HepG2 (cell line): ENCODE measurements around the gene HDAC4.

Experiments
- ETV6 ChIP-seq: sonication (generic); formaldehyde crosslinking; conservative IDR thresholded peaks from 2 replicates; pipeline ENCODE4 v1.4.0; 2020; ENCODE audit warnings: missing genetic modification reagents
- EZH2 ChIP-seq: conservative IDR thresholded peaks from 2 replicates; pipeline ENCODE4 v1.6.1; 2012; ENCODE audit warnings: mild to moderate bottlenecking, low read depth, low read length, moderate library complexity
- MYC ChIP-seq: sonication (generic); formaldehyde crosslinking; IDR thresholded peaks from 2 replicates; pipeline ENCODE4 v1.9.0; 2021; ENCODE audit warnings: missing genetic modification reagents, borderline replicate concordance
- RERE ChIP-seq: IDR thresholded peaks from 2 replicates; pipeline ENCODE4 v1.6.1; 2016; ENCODE audit warnings: low read depth, missing genetic modification reagents, missing compliant biosample characterization
- YY1 ChIP-seq: IDR thresholded peaks from 2 replicates; pipeline ENCODE4 v1.6.1; 2011; ENCODE audit warnings: low read length, low read depth, moderate library complexity, mild to moderate bottlenecking; ENCODE audit not compliant: insufficient read depth, insufficient replicate concordance
- TF ChIP-seq, protein P1 (sequence below): sonication (generic); formaldehyde crosslinking; IDR thresholded peaks from 2 replicates; pipeline ENCODE4 v1.5.0; 2020; ENCODE audit warnings: mild to moderate bottlenecking, missing genetic modification reagents, moderate library complexity
- TF ChIP-seq, protein P2 (sequence below): IDR thresholded peaks from 2 replicates; pipeline ENCODE4 v1.6.1; 2012; ENCODE audit warnings: low read length, improper control_type of control experiment

GRCh38 chr2:239190921-239191885, 209.6 kb downstream of the HDAC4 start:
- TF ChIP-seq EZH2 (no peak), YY1 (no peak), RERE (CRISPR knock-in tag) (no peak), MYC (CRISPR knock-in tag) (no peak), ETV6 (CRISPR knock-in tag) (no peak)
- TF ChIP-seq, protein P1, sequence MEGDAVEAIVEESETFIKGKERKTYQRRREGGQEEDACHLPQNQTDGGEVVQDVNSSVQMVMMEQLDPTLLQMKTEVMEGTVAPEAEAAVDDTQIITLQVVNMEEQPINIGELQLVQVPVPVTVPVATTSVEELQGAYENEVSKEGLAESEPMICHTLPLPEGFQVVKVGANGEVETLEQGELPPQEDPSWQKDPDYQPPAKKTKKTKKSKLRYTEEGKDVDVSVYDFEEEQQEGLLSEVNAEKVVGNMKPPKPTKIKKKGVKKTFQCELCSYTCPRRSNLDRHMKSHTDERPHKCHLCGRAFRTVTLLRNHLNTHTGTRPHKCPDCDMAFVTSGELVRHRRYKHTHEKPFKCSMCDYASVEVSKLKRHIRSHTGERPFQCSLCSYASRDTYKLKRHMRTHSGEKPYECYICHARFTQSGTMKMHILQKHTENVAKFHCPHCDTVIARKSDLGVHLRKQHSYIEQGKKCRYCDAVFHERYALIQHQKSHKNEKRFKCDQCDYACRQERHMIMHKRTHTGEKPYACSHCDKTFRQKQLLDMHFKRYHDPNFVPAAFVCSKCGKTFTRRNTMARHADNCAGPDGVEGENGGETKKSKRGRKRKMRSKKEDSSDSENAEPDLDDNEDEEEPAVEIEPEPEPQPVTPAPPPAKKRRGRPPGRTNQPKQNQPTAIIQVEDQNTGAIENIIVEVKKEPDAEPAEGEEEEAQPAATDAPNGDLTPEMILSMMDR (CRISPR knock-in tag) = no peak
- TF ChIP-seq, protein P2, sequence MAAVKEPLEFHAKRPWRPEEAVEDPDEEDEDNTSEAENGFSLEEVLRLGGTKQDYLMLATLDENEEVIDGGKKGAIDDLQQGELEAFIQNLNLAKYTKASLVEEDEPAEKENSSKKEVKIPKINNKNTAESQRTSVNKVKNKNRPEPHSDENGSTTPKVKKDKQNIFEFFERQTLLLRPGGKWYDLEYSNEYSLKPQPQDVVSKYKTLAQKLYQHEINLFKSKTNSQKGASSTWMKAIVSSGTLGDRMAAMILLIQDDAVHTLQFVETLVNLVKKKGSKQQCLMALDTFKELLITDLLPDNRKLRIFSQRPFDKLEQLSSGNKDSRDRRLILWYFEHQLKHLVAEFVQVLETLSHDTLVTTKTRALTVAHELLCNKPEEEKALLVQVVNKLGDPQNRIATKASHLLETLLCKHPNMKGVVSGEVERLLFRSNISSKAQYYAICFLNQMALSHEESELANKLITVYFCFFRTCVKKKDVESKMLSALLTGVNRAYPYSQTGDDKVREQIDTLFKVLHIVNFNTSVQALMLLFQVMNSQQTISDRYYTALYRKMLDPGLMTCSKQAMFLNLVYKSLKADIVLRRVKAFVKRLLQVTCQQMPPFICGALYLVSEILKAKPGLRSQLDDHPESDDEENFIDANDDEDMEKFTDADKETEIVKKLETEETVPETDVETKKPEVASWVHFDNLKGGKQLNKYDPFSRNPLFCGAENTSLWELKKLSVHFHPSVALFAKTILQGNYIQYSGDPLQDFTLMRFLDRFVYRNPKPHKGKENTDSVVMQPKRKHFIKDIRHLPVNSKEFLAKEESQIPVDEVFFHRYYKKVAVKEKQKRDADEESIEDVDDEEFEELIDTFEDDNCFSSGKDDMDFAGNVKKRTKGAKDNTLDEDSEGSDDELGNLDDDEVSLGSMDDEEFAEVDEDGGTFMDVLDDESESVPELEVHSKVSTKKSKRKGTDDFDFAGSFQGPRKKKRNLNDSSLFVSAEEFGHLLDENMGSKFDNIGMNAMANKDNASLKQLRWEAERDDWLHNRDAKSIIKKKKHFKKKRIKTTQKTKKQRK = no peak
